Adrenal gland (tissue), 12 donors: ENCODE results near the gene TMEM234. TPM values are rescaled to one million over a fixed set of nuclear protein-coding genes. Genes with fewer than 3 reads are reported as not detected.

Experiments used
- DNase-seq, 7 donors: peaks; one replicate each; pipeline ENCODE4 v3.0.0-alpha.2; 2019 to 2020
- H3K27ac ChIP-seq, 5 donors: fragments of 200-600 bp; sonication (generic) in 4 of 5; 1 replicate in 3 of 5; 2 replicates in 2 of 5; pipeline versions ENCODE4 v1.5.1 to v1.8.0; 2016 to 2020; ENCODE audit warnings: mild to moderate bottlenecking in 1 of 5
- H3K27me3 ChIP-seq: fragments of 200-600 bp; 2 replicates; pipeline ENCODE4 v1.8.0; 2021
- H3K36me3 ChIP-seq, 2 donors: fragments of 200-600 bp; replicated peaks in 1 of 2; 1 replicate in 1 of 2; 2 replicates in 1 of 2; pipeline versions ENCODE4 v1.5.1 to v1.8.0; 2018 to 2022
- H3K4me1 ChIP-seq, 2 donors: fragments of 200-600 bp; replicated peaks in 1 of 2; 1 replicate in 1 of 2; 2 replicates in 1 of 2; pipeline versions ENCODE4 v1.5.1 to v1.8.0; 2018 to 2021
- H3K4me3 ChIP-seq, 4 donors: fragments of 200-600 bp; sonication (generic) in 3 of 4; one replicate each; pipeline ENCODE4 v1.5.1; 2016 to 2018
- H3K9me3 ChIP-seq, 3 donors: fragments of 200-600 bp; sonication (generic) in 1 of 3; replicated peaks in 1 of 3; 1 replicate in 2 of 3; 2 replicates in 1 of 3; pipeline versions ENCODE4 v1.5.1 to v1.8.0; 2016 to 2021
- POLR2A ChIP-seq, 2 donors: fragments of 450-650 bp; IDR thresholded peaks; one replicate each; pipeline ENCODE4 v1.6.1; 2017; ENCODE audit warnings: antibody characterized with exemption in 2 of 2, mild to moderate bottlenecking in 2 of 2, moderate library complexity in 1 of 2
- WGBS, 4 donors: extraction: QIAGEN DNeasy Blood & Tissue Kit in 2 of 4; methylation state at CpG; one replicate each; pipeline versions ENCODE4 v1.1.5 to v1.1.7; 2013 to 2017; 5-methylcytosine and 5-hydroxymethylcytosine counted together
- intact Hi-C, 2 donors: fragments of 100-400 bp; cut with DNase I; formaldehyde crosslinking; loops; one replicate each; pipeline versions ENCODE4 v1.14.1 to v1.15.0; 2022 to 2023
- polyA plus RNA-seq, 3 donors: library from polyadenylated mRNA; stranded (reverse); fragments of 200-250 nt in 2 of 3; fragments of 350-450 nt in 1 of 3; fragmentation: Illumina TruSeq in 1 of 3; extraction: RNeasy Lipid Tissue Mini Kit (QIAGEN cat#74804) in 1 of 3; gene quantifications; one replicate each; pipeline ENCODE4 v1.2.3, GENCODE V29; 2013 to 2014
- total RNA-seq, 9 donors: library from RNA; depleted of rRNA in 4 of 9; stranded (reverse); fragments of >200 nt in 4 of 9; fragments of 120-200 nt in 1 of 9; fragmentation: NEBNext Ultra II Directional in 1 of 9; extraction: Animal tissue kit (Norgen Biotek cat#: 25700) in 1 of 9; gene quantifications; one replicate each; pipeline versions ENCODE4 v1.1.0 to v1.2.4, GENCODE V29; 2013 to 2023
- TF ChIP-seq, protein P1 (sequence below), 6 experiments: fragments of 450-650 bp in 4 of 6; fragments of 200-600 bp in 2 of 6; sonication (generic) in 1 of 6; IDR thresholded peaks; 1 replicate in 5 of 6; 2 replicates in 1 of 6; pipeline versions ENCODE4 v1.5.1 to v1.8.0; 2016 to 2021; ENCODE audit warnings: antibody characterized with exemption in 6 of 6, mild to moderate bottlenecking in 2 of 6, moderate library complexity in 1 of 6
- donor health status: healthy with polysubstance abuse.
- donor health status: Bipolar disorder and iron deficiency.
- donor health status: DM: yes; HTN: yes; CAD: no.
- donor health status: DM: no; HTN: no; CAD: no.
- donor health status: DM: no; HTN: no; CAD: no.
- donor health status: DM: yes; HTN: yes; CAD: no.

TMEM234 gene
- total and polyA plus RNA-seq, 12 donors, result 2.1 to 57.7 (median 18.1) TPM

DNA sequence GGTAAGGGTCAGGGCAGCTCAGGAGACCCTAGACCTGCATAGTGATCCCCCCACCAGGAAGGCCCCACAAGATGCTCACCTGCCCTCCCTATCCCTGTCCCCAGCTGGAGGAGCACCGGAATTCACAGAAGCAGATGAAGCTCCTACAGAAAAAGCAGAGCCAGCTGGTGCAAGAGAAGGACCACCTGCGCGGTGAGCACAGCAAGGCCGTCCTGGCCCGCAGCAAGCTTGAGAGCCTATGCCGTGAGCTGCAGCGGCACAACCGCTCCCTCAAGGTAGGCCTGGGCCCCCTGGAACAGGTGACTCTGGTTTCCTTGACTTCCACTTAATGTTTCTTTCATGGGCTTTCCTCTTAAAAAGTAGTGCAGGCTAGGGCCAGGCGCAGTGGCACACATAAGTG lies 34.3 kb downstream of the TMEM234 start:
- TF ChIP-seq, protein P1, sequence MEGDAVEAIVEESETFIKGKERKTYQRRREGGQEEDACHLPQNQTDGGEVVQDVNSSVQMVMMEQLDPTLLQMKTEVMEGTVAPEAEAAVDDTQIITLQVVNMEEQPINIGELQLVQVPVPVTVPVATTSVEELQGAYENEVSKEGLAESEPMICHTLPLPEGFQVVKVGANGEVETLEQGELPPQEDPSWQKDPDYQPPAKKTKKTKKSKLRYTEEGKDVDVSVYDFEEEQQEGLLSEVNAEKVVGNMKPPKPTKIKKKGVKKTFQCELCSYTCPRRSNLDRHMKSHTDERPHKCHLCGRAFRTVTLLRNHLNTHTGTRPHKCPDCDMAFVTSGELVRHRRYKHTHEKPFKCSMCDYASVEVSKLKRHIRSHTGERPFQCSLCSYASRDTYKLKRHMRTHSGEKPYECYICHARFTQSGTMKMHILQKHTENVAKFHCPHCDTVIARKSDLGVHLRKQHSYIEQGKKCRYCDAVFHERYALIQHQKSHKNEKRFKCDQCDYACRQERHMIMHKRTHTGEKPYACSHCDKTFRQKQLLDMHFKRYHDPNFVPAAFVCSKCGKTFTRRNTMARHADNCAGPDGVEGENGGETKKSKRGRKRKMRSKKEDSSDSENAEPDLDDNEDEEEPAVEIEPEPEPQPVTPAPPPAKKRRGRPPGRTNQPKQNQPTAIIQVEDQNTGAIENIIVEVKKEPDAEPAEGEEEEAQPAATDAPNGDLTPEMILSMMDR (IDR thresholded peaks at IDR 0.05), result no peak
- TF ChIP-seq POLR2A (IDR thresholded peaks at IDR 0.05), result no peak
- intact Hi-C loops, result no loop called here
- Histone ChIP-seq H3K27me3 (no peaks in the 10 kb centered on the region), H3K36me3 (peaks cover 3 to 98% of the 10 kb centered on the region in 2 donors), H3K4me1 (peaks cover 0 to 12% of the 10 kb centered on the region in 2 donors), H3K4me3 (no peak overlapping the region), H3K9me3 (no peaks in the 10 kb centered on the region), H3K27ac (no peak overlapping the region)
- no peak for DNase-seq
- 93 to 95% (median 95%) methylated on average over 3 to 9 of the region's 9 CpGs for WGBS, 4 donors

DNA sequence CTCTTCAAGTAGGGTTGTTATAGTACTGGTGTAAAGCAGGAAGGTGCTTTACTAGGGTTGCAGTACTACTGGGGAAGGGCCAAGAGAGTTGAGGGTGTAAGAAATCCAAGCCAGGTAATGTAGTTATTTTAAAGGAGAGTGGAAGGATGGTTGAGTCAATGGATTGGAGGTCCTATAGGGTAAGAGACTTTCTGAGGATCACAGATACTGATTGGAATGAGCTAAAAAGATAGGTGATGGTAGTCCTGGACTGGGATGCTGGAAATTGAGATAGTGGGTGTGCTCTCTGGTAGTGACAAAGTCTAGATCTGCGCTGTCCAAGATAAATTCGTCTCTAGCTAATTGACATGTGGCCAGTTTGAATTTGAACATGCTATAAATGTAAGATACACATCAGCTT lies 35.7 kb downstream of the TMEM234 start:
- no peak for TF ChIP-seq POLR2A (IDR thresholded peaks at IDR 0.05)
- H3K4me3 ChIP-seq, result no peak overlapping the region
- H3K4me1 ChIP-seq, result peaks cover 3 to 26% of the 10 kb centered on the region in 2 donors
- H3K27ac ChIP-seq, result no peak overlapping the region
- H3K36me3 ChIP-seq, result peaks cover 3 to 95% of the 10 kb centered on the region in 2 donors
- DNase-seq, result no peak
- intact Hi-C loops, result no loop called here
- H3K9me3 ChIP-seq, result no peaks in the 10 kb centered on the region
- WGBS, 4 donors, result 88 to 95% (median 92%) methylated on average over 2 of the region's 2 CpGs
- no peaks in the 10 kb centered on the region for H3K27me3 ChIP-seq

DNA sequence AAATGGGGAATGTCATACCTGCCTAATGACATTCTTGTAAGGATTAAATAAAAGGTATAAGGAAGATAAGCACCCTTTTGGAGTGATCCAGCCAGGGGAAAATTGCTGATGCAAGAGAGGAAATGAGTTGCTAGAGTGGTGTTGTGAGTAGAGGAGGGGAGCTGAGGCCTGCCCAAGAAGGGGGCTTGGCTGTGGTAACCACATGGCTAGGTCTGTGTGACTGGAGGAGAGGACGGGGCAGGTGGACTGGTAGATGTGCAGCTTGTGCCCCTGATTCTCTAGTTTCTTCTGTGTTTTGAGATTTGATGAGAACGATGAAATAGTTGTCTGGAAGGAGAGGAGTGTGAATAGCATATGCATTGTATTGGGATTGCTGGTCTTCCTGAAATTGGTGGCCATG lies 36.1 kb downstream of the TMEM234 start:
- intact Hi-C loops, result no loop called here
- peaks cover 3 to 95% of the 10 kb centered on the region in 2 donors for H3K36me3 ChIP-seq
- no peaks in the 10 kb centered on the region for H3K9me3 ChIP-seq
- WGBS, 4 donors, result 90 to 96% (median 93%) methylated on average over 2 of the region's 2 CpGs
- H3K4me1 ChIP-seq, result peaks cover 7 to 30% of the 10 kb centered on the region in 2 donors
- H3K27me3 ChIP-seq, result no peaks in the 10 kb centered on the region
- no peak overlapping the region for H3K27ac ChIP-seq
- TF ChIP-seq, protein P1 (IDR thresholded peaks at IDR 0.05), result no peak
- no peak for TF ChIP-seq POLR2A (IDR thresholded peaks at IDR 0.05)
- no peak overlapping the region for H3K4me3 ChIP-seq
- no peak for DNase-seq

- Histone ChIP-seq H3K4me1 (peaks cover 15 to 40% of the 10 kb centered on the region in 2 donors), H3K36me3 (peaks cover 3 to 80% of the 10 kb centered on the region in 2 donors), H3K4me3 (no peak overlapping the region), H3K27ac (no peak overlapping the region), H3K9me3 (no peaks in the 10 kb centered on the region), H3K27me3 (no peaks in the 10 kb centered on the region)
- TF ChIP-seq, protein P1 (IDR thresholded peaks at IDR 0.05), result no peak
- no peak for TF ChIP-seq POLR2A (IDR thresholded peaks at IDR 0.05)
- no peak for DNase-seq
- intact Hi-C loops, result no loop called here
These were observed 37.5 kb downstream of the TMEM234 start for GRCh38 chr1:32184650-32185049.

DNA sequence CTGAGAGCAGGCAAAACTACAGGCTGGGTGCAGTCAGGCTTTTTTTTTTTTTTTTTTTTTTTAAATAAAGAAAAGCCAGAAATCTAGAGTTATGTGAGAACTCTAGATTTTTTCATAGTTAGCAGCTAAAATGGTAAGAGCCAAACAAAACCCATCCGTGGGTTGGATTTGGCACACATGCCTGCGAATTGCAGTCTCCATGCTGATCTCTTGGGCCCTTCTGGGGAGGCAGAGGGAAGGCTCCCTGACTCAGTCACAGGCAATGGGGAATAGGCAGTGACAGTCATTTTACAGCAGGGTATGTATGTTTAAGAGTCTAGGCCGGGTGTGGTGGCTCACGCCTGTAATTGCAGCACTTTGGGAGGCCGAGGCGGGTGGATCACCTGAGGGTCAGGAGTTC lies 40.1 kb downstream of the TMEM234 start:
- H3K27ac ChIP-seq, result peak overlapping the region in 1 of 5 donors; percentile 6
- intact Hi-C loops, result no loop called here
- DNase-seq, result no peak
- TF ChIP-seq POLR2A (IDR thresholded peaks at IDR 0.05), result no peak
- TF ChIP-seq, protein P1 (IDR thresholded peaks at IDR 0.05), result no peak
- no peaks in the 10 kb centered on the region for H3K27me3 ChIP-seq
- no peaks in the 10 kb centered on the region for H3K9me3 ChIP-seq
- H3K4me3 ChIP-seq, result no peak overlapping the region
- H3K4me1 ChIP-seq, result peaks cover 21 to 47% of the 10 kb centered on the region in 2 donors
- H3K36me3 ChIP-seq, result peaks cover 0 to 55% of the 10 kb centered on the region in 2 donors
- 86 to 89% (median 88%) methylated on average over 6 of the region's 6 CpGs for WGBS, 4 donors
